Measurements from ENCODE around the gene STMN3.

DNA sequence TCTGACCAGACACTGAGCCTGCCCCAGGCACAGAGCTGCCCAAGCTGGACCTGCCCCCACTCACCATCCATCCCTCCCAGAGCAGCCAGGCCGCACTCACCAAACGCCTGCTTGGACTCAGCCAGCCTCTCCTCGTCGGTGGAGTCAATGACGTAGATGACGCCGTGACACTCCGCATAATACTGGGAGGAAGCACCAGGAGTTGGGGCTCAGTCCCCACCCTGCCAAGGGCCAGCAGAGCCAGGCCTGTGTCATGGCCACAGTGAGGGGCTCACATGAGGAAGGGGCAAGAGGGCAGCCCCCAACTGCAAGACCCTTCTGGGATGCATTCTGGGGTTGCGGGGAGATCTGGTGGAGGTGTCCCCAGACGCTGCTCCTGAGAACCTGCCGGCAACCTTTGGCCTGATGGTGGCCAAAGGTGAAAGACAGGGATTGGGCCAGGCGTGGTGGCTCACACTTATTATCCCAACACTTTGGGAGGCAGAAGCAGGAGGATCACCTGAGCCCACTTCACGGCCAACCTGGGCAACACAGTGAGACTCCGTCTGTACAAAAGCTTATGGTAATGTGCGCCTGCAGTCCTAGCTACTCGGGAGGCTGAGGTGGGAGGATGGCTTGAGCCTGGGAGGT lies 48.9 kb upstream of the STMN3 start:
- TF ChIP-seq, protein P1, sequence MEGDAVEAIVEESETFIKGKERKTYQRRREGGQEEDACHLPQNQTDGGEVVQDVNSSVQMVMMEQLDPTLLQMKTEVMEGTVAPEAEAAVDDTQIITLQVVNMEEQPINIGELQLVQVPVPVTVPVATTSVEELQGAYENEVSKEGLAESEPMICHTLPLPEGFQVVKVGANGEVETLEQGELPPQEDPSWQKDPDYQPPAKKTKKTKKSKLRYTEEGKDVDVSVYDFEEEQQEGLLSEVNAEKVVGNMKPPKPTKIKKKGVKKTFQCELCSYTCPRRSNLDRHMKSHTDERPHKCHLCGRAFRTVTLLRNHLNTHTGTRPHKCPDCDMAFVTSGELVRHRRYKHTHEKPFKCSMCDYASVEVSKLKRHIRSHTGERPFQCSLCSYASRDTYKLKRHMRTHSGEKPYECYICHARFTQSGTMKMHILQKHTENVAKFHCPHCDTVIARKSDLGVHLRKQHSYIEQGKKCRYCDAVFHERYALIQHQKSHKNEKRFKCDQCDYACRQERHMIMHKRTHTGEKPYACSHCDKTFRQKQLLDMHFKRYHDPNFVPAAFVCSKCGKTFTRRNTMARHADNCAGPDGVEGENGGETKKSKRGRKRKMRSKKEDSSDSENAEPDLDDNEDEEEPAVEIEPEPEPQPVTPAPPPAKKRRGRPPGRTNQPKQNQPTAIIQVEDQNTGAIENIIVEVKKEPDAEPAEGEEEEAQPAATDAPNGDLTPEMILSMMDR (IDR thresholded peaks at IDR 0.05; ENCODE audit: low read length) = no peak
- no peak for TF ChIP-seq EZH2 (IDR thresholded peaks at IDR 0.05; ENCODE audit: borderline replicate concordance, low read length)
